GM21381 (cell line): ENCODE results near the gene TNRC6B.

Experiments
- ATAC-seq: cut with Tn5 transposase; IDR thresholded peaks from one replicate; pipeline ENCODE4 v1.9.1; 2021; ENCODE audit warnings: mild to moderate bottlenecking, moderate library complexity; ENCODE audit not compliant: unreplicated experiment

Gene TNRC6B

GRCh38 chr22:40323681-40324171, 146.0 kb downstream of the TNRC6B start:
- no peak for ATAC-seq

GRCh38 chr22:40324468-40325305, 147.0 kb downstream of the TNRC6B start:
- ATAC-seq: no peak

GRCh38 chr22:40325315-40325714, 147.6 kb downstream of the TNRC6B start:
- no peak for ATAC-seq

- ATAC-seq: no peak
Observed at GRCh38 chr22:40326905-40327735, 149.4 kb downstream of the TNRC6B start.

GRCh38 chr22:40328546-40329456, 151.1 kb downstream of the TNRC6B start:
- ATAC-seq: no peak

GRCh38 chr22:40329466-40329865, 151.7 kb downstream of the TNRC6B start:
- no peak for ATAC-seq

GRCh38 chr22:40330086-40330485, 152.4 kb downstream of the TNRC6B start:
- no peak for ATAC-seq

GRCh38 chr22:40330615-40331014, 152.9 kb downstream of the TNRC6B start:
- ATAC-seq: no peak

GRCh38 chr22:40331706-40332105, 154.0 kb downstream of the TNRC6B start:
- ATAC-seq: no peak

- no peak for ATAC-seq
Observed at GRCh38 chr22:40332319-40332781, 154.6 kb downstream of the TNRC6B start.

- no peak for ATAC-seq
Observed at GRCh38 chr22:40334060-40334459, 156.3 kb downstream of the TNRC6B start.

GRCh38 chr22:40334899-40335298, 157.2 kb downstream of the TNRC6B start:
- no peak for ATAC-seq

- ATAC-seq: no peak
Observed at GRCh38 chr22:40335358-40335757, 157.6 kb downstream of the TNRC6B start.

GRCh38 chr22:40340044-40340443, 162.3 kb downstream of the TNRC6B start:
- ATAC-seq: no peak

GRCh38 chr22:40341604-40342003, 163.9 kb downstream of the TNRC6B start:
- ATAC-seq: no peak

GRCh38 chr22:40342521-40342920, 164.8 kb downstream of the TNRC6B start:
- no peak for ATAC-seq

- ATAC-seq: no peak
Observed at GRCh38 chr22:40345271-40345670, 167.5 kb downstream of the TNRC6B start.

- peak; percentile 12 for ATAC-seq
Observed at GRCh38 chr22:40345815-40346184, 168.1 kb downstream of the TNRC6B start.

GRCh38 chr22:40346185-40347118, 168.7 kb downstream of the TNRC6B start, which contains the start of gene ADSL:
ADSL (plus strand) TSS chr22:40346500; CDS start chr22:40346559, 59 bp downstream.
- peak; percentile 81 for ATAC-seq
